DND-41 (cell line): Measurements from ENCODE around the gene PHACTR3.

ENCODE experiments used
- CTCF ChIP-seq: IDR thresholded peaks from 2 replicates; pipeline ENCODE4 v1.5.1; 2012; ENCODE audit warnings: borderline replicate concordance, low read length, moderate library complexity, mild to moderate bottlenecking; ENCODE audit not compliant: poor library complexity, severe bottlenecking; ENCODE audit errors: extremely low read depth
- EZH2 ChIP-seq: IDR thresholded peaks from 3 replicates; pipeline ENCODE4 v1.6.1; 2012; ENCODE audit warnings: borderline replicate concordance, low read depth, mild to moderate bottlenecking, moderate library complexity, low read length, inconsistent platforms; ENCODE audit not compliant: severe bottlenecking

DNA sequence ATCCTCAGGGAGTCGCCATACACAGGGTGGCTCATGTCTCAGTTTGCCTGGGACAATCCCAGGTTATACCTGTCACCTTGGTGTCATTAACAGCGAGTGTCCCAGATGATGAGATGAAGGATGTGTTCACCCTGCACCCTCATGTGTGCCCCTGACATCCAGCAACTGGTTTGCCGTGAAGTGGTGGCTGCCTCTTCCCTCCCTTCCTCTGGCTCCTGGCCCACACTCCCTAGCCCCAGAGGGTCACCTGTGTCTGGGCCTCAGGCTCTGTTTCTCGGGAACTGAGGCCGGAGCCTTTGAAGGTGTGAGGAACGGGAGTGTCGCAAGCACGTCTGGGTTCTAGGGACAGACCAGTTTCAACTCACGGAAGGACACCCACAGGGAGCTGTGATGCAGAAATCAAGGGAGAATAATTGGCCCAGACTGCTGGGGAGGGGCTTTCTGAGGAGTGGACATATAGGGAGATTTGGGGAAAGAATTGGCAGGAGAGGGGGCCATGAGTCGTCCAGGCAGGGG, 35.8 kb upstream of the PHACTR3 start:
- TF ChIP-seq CTCF (no peak), EZH2 (no peak)
